ENCODE results near the gene OR52I1.

DNA sequence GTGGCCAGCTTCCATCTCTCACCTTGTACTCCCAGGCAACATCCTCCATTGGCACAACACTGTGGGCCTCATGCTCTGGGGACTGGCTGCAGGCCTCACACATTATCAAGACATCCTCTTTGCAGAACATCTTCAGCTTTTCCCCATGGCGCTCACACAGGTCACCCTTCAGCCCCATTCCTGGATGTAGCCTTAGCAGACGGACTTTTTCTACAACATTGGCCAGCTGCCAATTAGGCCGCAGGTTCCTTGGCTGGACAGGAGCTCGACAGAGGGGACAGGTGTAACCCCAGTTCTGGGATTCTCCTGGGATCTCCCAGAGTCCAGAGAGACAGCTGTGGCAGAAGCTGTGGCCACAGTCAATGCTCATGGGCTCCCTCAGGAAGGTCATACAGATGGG, 11.2 kb downstream of the OR52I1 start:
- TF ChIP-seq, protein P1, sequence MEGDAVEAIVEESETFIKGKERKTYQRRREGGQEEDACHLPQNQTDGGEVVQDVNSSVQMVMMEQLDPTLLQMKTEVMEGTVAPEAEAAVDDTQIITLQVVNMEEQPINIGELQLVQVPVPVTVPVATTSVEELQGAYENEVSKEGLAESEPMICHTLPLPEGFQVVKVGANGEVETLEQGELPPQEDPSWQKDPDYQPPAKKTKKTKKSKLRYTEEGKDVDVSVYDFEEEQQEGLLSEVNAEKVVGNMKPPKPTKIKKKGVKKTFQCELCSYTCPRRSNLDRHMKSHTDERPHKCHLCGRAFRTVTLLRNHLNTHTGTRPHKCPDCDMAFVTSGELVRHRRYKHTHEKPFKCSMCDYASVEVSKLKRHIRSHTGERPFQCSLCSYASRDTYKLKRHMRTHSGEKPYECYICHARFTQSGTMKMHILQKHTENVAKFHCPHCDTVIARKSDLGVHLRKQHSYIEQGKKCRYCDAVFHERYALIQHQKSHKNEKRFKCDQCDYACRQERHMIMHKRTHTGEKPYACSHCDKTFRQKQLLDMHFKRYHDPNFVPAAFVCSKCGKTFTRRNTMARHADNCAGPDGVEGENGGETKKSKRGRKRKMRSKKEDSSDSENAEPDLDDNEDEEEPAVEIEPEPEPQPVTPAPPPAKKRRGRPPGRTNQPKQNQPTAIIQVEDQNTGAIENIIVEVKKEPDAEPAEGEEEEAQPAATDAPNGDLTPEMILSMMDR (IDR thresholded peaks at IDR 0.05 in 2 of 3, conservative IDR thresholded peaks at IDR 0.05 in 1 of 3; ENCODE audit: borderline replicate concordance in 1 of 3, insufficient read depth in 1 of 3, low read depth in 2 of 3, low read length in 2 of 3), result no peak
- TF ChIP-seq SP1 (IDR thresholded peaks at IDR 0.05; ENCODE audit: low read depth), result no peak
- TF ChIP-seq POLR2A (IDR thresholded peaks at IDR 0.05; ENCODE audit: borderline replicate concordance, extremely low read depth, insufficient read depth, insufficient read length), result no peak
- no peak for TF ChIP-seq YY1 (IDR thresholded peaks at IDR 0.05; ENCODE audit: extremely low read depth, insufficient replicate concordance, low read depth, low read length)
- no peak for TF ChIP-seq POLR2AphosphoS5 (IDR thresholded peaks at IDR 0.05; ENCODE audit: low read depth, low read length)
- TF ChIP-seq ZNF274 (IDR thresholded peaks at IDR 0.05; ENCODE audit: low read depth, low read length), result no peak
- TF ChIP-seq JUND (IDR thresholded peaks at IDR 0.05), result no peak
- TF ChIP-seq RAD21 (IDR thresholded peaks at IDR 0.05; ENCODE audit: low read depth), result no peak
- TF ChIP-seq EZH2phosphoT487 (IDR thresholded peaks at IDR 0.05; ENCODE audit: borderline replicate concordance), result no peak
- TF ChIP-seq EZH2 (IDR thresholded peaks at IDR 0.05), result no peak
- TF ChIP-seq CEBPB (IDR thresholded peaks at IDR 0.05; ENCODE audit: low read depth), result no peak

All from HCT116 (cell line).